ENCODE measurements around the gene BLTP3B. TPM values are rescaled to one million over a fixed set of nuclear protein-coding genes. Genes with fewer than 3 reads are reported as not detected.
A peak's percentile ranks its signal among the peaks of the same experiment; 100 is the strongest.

BLTP3B gene
- total and polyA plus RNA-seq, 8 donors: 20.1 to 33.0 (median 25.5) TPM

- Histone ChIP-seq H3K4me1 (peaks cover 15 to 34% of the 10 kb centered on the region in 2 donors), H3K27me3 (no peaks in the 10 kb centered on the region), H3K27ac (peak overlapping the region; percentile 4 to 81), H3K36me3 (no peaks in the 10 kb centered on the region), H3K4me3 (no peak overlapping the region), H3K9me3 (no peaks in the 10 kb centered on the region)
- intact Hi-C loops (cut with DNase I): no loop called here
- peak in 1 of 2 donors; percentile 21 for TF ChIP-seq CTCF (IDR thresholded peaks at IDR 0.05)
- ATAC-seq (peak; percentile 94), DNase-seq (peak in 1 of 4 donors; percentile 36)
Measured at GRCh38 chr12:100128512-100128908, 14.2 kb downstream of the BLTP3B start.

- peak; percentile 61 for ATAC-seq
Measured at GRCh38 chr12:100127766-100128511, 14.7 kb downstream of the BLTP3B start.

GRCh38 chr12:100123316-100124095, 19.2 kb downstream of the BLTP3B start:
- peaks cover 0 to 8% of the 10 kb centered on the region in 2 donors for H3K9me3 ChIP-seq
- no peak for TF ChIP-seq CTCF (IDR thresholded peaks at IDR 0.05)
- no peaks in the 10 kb centered on the region for H3K27me3 ChIP-seq
- intact Hi-C loops (cut with DNase I): no loop called here
- H3K27ac ChIP-seq: no peak overlapping the region
- H3K4me3 ChIP-seq: no peak overlapping the region
- H3K36me3 ChIP-seq: no peaks in the 10 kb centered on the region
- H3K4me1 ChIP-seq: peaks cover 10 to 21% of the 10 kb centered on the region in 2 donors
- DNase-seq (no peak), ATAC-seq (no peak)

More at GRCh38 chr12:100127766-100128511, 14.7 kb downstream of the BLTP3B start:
- peak overlapping the region; percentile 4 to 81 for H3K27ac ChIP-seq
- peaks cover 15 to 34% of the 10 kb centered on the region in 2 donors for H3K4me1 ChIP-seq
- no peak overlapping the region for H3K4me3 ChIP-seq
- no peak for TF ChIP-seq CTCF (IDR thresholded peaks at IDR 0.05)
- intact Hi-C loops (cut with DNase I): no loop called here
- no peaks in the 10 kb centered on the region for H3K27me3 ChIP-seq
- peak in 2 of 4 donors; percentile 66 to 82 for DNase-seq
- H3K9me3 ChIP-seq: no peaks in the 10 kb centered on the region
- no peaks in the 10 kb centered on the region for H3K36me3 ChIP-seq

- no peak overlapping the region for H3K27ac ChIP-seq
- intact Hi-C loops (cut with DNase I): no loop called here
- no peak for DNase-seq
- H3K9me3 ChIP-seq: peaks cover 0 to 8% of the 10 kb centered on the region in 2 donors
- no peaks in the 10 kb centered on the region for H3K27me3 ChIP-seq
- H3K4me3 ChIP-seq: no peak overlapping the region
- no peak for TF ChIP-seq CTCF (IDR thresholded peaks at IDR 0.05)
- H3K36me3 ChIP-seq: no peaks in the 10 kb centered on the region
- peaks cover 0 to 7% of the 10 kb centered on the region in 2 donors for H3K4me1 ChIP-seq
- no peak for ATAC-seq
Measured at GRCh38 chr12:100120355-100120754, 22.3 kb downstream of the BLTP3B start.

- Histone ChIP-seq H3K4me1 (peaks cover 0 to 7% of the 10 kb centered on the region in 2 donors), H3K9me3 (peaks cover 0 to under 1% of the 10 kb centered on the region in 2 donors), H3K27me3 (no peaks in the 10 kb centered on the region), H3K27ac (no peak overlapping the region), H3K36me3 (no peaks in the 10 kb centered on the region), H3K4me3 (no peak overlapping the region)
- no peak for TF ChIP-seq CTCF (IDR thresholded peaks at IDR 0.05)
- intact Hi-C loops (cut with DNase I): no loop called here
- DNase-seq (no peak), ATAC-seq (no peak)
Measured at GRCh38 chr12:100115291-100115690, 27.4 kb downstream of the BLTP3B start.

Data from left lung (tissue), 10 donors.